ENCODE measurements around the gene CIDEA. TPM values are rescaled to one million over a fixed set of nuclear protein-coding genes. Genes with fewer than 3 reads are reported as not detected.

CIDEA gene
- total and polyA plus RNA-seq, 3 donors from 2014 or later: 0.57 TPM; not detected in 2

- Histone ChIP-seq H3K9me3 (no peaks in the 10 kb centered on the region), H3K27ac (no peak overlapping the region), H3K27me3 (no peaks in the 10 kb centered on the region), H3K4me1 (peaks cover 13% of the 10 kb centered on the region), H3K4me3 (no peak overlapping the region), H3K36me3 (ENCODE audit: low read depth, missing control alignments) (no peaks in the 10 kb centered on the region)
- TF ChIP-seq POLR2A (IDR thresholded peaks at IDR 0.05) (no peak), CTCF (IDR thresholded peaks at IDR 0.05) (no peak)
- intact Hi-C loops (cut with DNase I; ENCODE audit: low total_unique reads): no loop called here
- DNase-seq: no peak
Observed at GRCh38 chr18:12312976-12313375, 58.8 kb downstream of the CIDEA start.

GRCh38 chr18:12313530-12314245, 59.5 kb downstream of the CIDEA start:
- Histone ChIP-seq H3K9me3 (no peaks in the 10 kb centered on the region), H3K27me3 (no peaks in the 10 kb centered on the region), H3K4me1 (peaks cover 13% of the 10 kb centered on the region), H3K27ac (no peak overlapping the region), H3K4me3 (no peak overlapping the region), H3K36me3 (ENCODE audit: low read depth, missing control alignments) (no peaks in the 10 kb centered on the region)
- DNase-seq: no peak
- WGBS, 2 donors: 84 to 90% methylated on average over 5 of the region's 5 CpGs
- no peak for TF ChIP-seq POLR2A (IDR thresholded peaks at IDR 0.05)
- no peak for TF ChIP-seq CTCF (IDR thresholded peaks at IDR 0.05)
- intact Hi-C loops (cut with DNase I; ENCODE audit: low total_unique reads): no loop called here

- no peaks in the 10 kb centered on the region for H3K27me3 ChIP-seq
- intact Hi-C loops (cut with DNase I; ENCODE audit: low total_unique reads): no loop called here
- H3K4me1 ChIP-seq: peaks cover 13% of the 10 kb centered on the region
- H3K4me3 ChIP-seq: no peak overlapping the region
- no peak for DNase-seq
- no peaks in the 10 kb centered on the region for H3K9me3 ChIP-seq
- 84 to 86% methylated on average over 1 of the region's 1 CpG for WGBS, 2 donors
- TF ChIP-seq CTCF (IDR thresholded peaks at IDR 0.05): no peak
- no peak for TF ChIP-seq POLR2A (IDR thresholded peaks at IDR 0.05)
- no peak overlapping the region for H3K27ac ChIP-seq
- H3K36me3 ChIP-seq (ENCODE audit: low read depth, missing control alignments): no peaks in the 10 kb centered on the region
Observed at GRCh38 chr18:12314591-12315305, 60.6 kb downstream of the CIDEA start.

GRCh38 chr18:12315490-12315889, 61.3 kb downstream of the CIDEA start:
- no peaks in the 10 kb centered on the region for H3K27me3 ChIP-seq
- 47 to 63% methylated on average over 10 of the region's 10 CpGs for WGBS, 2 donors
- H3K36me3 ChIP-seq (ENCODE audit: low read depth, missing control alignments): no peaks in the 10 kb centered on the region
- TF ChIP-seq POLR2A (IDR thresholded peaks at IDR 0.05) (no peak), CTCF (IDR thresholded peaks at IDR 0.05) (no peak)
- H3K27ac ChIP-seq: no peak overlapping the region
- peaks cover 13% of the 10 kb centered on the region for H3K4me1 ChIP-seq
- intact Hi-C loops (cut with DNase I; ENCODE audit: low total_unique reads): no loop called here
- no peak for DNase-seq
- no peaks in the 10 kb centered on the region for H3K9me3 ChIP-seq
- H3K4me3 ChIP-seq: no peak overlapping the region

Measured in testis (tissue), 3 donors.